GM21367 (cell line): ENCODE measurements around the gene EIF2A.

Experiments
- ATAC-seq: cut with Tn5 transposase; IDR thresholded peaks from one replicate; pipeline ENCODE4 v1.9.1; 2021; ENCODE audit not compliant: unreplicated experiment

Gene EIF2A

DNA sequence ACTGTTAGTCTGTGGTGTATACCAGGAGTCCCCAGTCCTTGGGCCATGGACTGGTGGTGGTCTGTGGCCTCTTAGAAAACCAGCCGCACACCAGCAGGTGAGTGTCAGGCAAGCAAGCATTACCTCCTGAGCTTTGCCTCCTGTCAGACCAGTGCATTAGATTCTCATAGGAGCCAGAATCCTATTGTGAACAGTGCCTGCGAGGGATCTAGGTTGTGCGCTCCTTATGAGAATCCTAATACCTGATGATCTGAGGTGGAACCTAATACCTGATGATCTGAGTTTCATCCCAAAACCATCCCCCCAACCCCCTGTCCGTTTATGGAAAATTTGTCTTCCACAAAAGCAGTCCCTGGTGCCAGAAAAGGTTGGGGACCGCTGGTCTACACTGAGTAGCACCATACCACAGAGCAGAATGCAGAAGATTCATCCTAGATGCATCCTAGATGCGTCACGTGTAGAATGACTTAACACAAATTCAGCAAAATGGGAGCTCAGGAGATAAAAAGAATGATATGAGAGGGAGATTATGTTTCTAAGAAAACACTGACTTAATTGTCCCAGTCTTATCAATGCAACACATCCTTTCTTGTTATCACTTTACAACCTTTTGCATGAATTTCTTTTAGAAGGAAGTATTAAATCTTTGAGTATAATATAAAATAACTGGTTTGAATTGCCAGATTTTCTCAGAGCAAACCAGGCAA, 85.1 kb downstream of the EIF2A start:
- no peak for ATAC-seq

DNA sequence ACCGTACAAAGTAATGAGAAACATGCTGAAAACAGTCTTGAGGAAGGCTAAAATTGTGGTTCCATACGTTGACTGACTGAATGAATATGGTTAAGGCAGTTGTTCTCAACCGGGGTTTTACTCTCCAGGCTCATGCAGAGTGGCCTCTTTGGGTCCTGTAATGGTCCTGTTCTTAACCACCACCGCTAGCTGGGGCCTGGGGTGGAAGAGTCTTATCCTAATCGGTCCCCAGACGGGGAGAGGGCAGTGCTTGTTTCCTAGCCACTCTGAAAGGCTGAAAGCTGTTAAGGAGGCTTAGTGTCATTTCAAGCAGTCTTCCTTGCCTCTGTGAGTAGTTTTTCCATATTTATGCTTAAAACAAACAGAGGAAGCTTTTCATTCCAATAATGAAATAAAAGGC, 88.5 kb downstream of the EIF2A start:
- no peak for ATAC-seq

DNA sequence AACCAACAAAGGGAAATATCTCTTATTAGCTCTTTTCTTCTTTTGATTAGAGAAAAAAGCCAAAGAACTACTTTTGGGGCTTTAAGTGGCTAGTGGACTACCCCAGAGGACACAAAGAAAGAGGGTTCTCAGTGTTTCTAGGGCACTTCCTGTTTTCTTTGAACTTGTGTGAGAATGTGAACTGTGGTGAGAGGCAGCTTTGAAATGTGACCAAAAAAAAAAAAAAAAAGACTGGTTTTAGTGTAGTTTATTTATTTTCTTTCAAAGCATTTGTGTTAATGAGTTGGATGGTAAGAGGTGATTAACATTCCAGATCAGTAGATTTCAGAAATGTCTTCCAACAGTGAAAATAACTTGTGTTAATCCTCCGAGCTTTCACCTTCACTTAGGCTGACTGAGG, 88.9 kb downstream of the EIF2A start:
- ATAC-seq = peak; percentile 90
